ENCODE results near the gene ADGRB3. TPM values are rescaled to one million over a fixed set of nuclear protein-coding genes. Genes with fewer than 3 reads are reported as not detected.

ADGRB3 gene
- total and polyA plus RNA-seq, 8 donors, result 0.19 to 16.0 (median 0.61) TPM; not detected in 1

- 59 to 71% (median 70%) methylated on average over 1 of the region's 1 CpG for WGBS, 5 donors
- Histone ChIP-seq H3K4me3 (no peak overlapping the region), H3K9me3 (no peaks in the 10 kb centered on the region), H3K27ac (no peak overlapping the region), H3K4me1 (no peaks in the 10 kb centered on the region), H3K36me3 (no peaks in the 10 kb centered on the region), H3K27me3 (no peaks in the 10 kb centered on the region)
- intact Hi-C loops (cut with DNase I; ENCODE audit: low total_unique reads), result no loop called here
- TF ChIP-seq POLR2AphosphoS5 (IDR thresholded peaks at IDR 0.05), result no peak
- no peak for TF ChIP-seq CTCF (IDR thresholded peaks at IDR 0.05)
- no peak for TF ChIP-seq POLR2A (IDR thresholded peaks at IDR 0.05)
- TF ChIP-seq EP300 (IDR thresholded peaks at IDR 0.05), result no peak
- DNase-seq, result no peak
These were observed 359.4 kb downstream of the ADGRB3 start for GRCh38 chr6:68994521-68994920.

- intact Hi-C loops (cut with DNase I; ENCODE audit: low total_unique reads), result no loop called here
- Histone ChIP-seq H3K4me1 (no peaks in the 10 kb centered on the region), H3K9me3 (no peaks in the 10 kb centered on the region), H3K27me3 (no peaks in the 10 kb centered on the region), H3K4me3 (no peak overlapping the region), H3K27ac (no peak overlapping the region), H3K36me3 (no peaks in the 10 kb centered on the region)
- TF ChIP-seq POLR2AphosphoS5 (IDR thresholded peaks at IDR 0.05) (no peak), EP300 (IDR thresholded peaks at IDR 0.05) (no peak), CTCF (IDR thresholded peaks at IDR 0.05) (no peak), POLR2A (IDR thresholded peaks at IDR 0.05) (no peak)
- no peak for DNase-seq
- WGBS, 5 donors, result 80 to 84% (median 83%) methylated on average over 5 of the region's 5 CpGs
These were observed 370.1 kb downstream of the ADGRB3 start for GRCh38 chr6:69005199-69005598.

- DNase-seq, result no peak
- 47 to 67% (median 58%) methylated on average over 3 of the region's 3 CpGs for WGBS, 5 donors
- Histone ChIP-seq H3K36me3 (no peaks in the 10 kb centered on the region), H3K27me3 (no peaks in the 10 kb centered on the region), H3K9me3 (no peaks in the 10 kb centered on the region), H3K27ac (no peak overlapping the region), H3K4me1 (no peaks in the 10 kb centered on the region), H3K4me3 (no peak overlapping the region)
- intact Hi-C loops (cut with DNase I; ENCODE audit: low total_unique reads), result no loop called here
- TF ChIP-seq POLR2AphosphoS5 (IDR thresholded peaks at IDR 0.05), result no peak
- TF ChIP-seq EP300 (IDR thresholded peaks at IDR 0.05), result no peak
- TF ChIP-seq POLR2A (IDR thresholded peaks at IDR 0.05), result no peak
- TF ChIP-seq CTCF (IDR thresholded peaks at IDR 0.05), result no peak
These were observed 372.7 kb downstream of the ADGRB3 start for GRCh38 chr6:69007781-69008180.

- no peak for TF ChIP-seq POLR2AphosphoS5 (IDR thresholded peaks at IDR 0.05)
- TF ChIP-seq EP300 (IDR thresholded peaks at IDR 0.05), result no peak
- TF ChIP-seq CTCF (IDR thresholded peaks at IDR 0.05), result no peak
- no peak for TF ChIP-seq POLR2A (IDR thresholded peaks at IDR 0.05)
- no peak for DNase-seq
- 62 to 74% (median 70%) methylated on average over 2 of the region's 2 CpGs for WGBS, 5 donors
- Histone ChIP-seq H3K36me3 (no peaks in the 10 kb centered on the region), H3K4me1 (no peaks in the 10 kb centered on the region), H3K27ac (no peak overlapping the region), H3K27me3 (no peaks in the 10 kb centered on the region), H3K9me3 (no peaks in the 10 kb centered on the region), H3K4me3 (no peak overlapping the region)
- intact Hi-C loops (cut with DNase I; ENCODE audit: low total_unique reads), result no loop called here
These were observed 377.1 kb downstream of the ADGRB3 start for GRCh38 chr6:69012211-69012610.
